Epithelial cell of prostate (primary cell): ENCODE data around the gene SCG2.
"Not testable (repeated sequence)": the region's sequence is repeated elsewhere in the genome, so short reads cannot be mapped to it uniquely, and the experiment has no call there.

Source experiments
- DNase-seq: peaks from one replicate; pipeline ENCODE4 v3.0.0-alpha.2; 2011; ENCODE audit warnings: low read depth, low spot score
- H3K27ac ChIP-seq: fragments of 450-650 bp; 2 replicates; pipeline ENCODE4 v1.5.1; 2017; ENCODE audit warnings: mild to moderate bottlenecking

The SCG2 gene

DNA sequence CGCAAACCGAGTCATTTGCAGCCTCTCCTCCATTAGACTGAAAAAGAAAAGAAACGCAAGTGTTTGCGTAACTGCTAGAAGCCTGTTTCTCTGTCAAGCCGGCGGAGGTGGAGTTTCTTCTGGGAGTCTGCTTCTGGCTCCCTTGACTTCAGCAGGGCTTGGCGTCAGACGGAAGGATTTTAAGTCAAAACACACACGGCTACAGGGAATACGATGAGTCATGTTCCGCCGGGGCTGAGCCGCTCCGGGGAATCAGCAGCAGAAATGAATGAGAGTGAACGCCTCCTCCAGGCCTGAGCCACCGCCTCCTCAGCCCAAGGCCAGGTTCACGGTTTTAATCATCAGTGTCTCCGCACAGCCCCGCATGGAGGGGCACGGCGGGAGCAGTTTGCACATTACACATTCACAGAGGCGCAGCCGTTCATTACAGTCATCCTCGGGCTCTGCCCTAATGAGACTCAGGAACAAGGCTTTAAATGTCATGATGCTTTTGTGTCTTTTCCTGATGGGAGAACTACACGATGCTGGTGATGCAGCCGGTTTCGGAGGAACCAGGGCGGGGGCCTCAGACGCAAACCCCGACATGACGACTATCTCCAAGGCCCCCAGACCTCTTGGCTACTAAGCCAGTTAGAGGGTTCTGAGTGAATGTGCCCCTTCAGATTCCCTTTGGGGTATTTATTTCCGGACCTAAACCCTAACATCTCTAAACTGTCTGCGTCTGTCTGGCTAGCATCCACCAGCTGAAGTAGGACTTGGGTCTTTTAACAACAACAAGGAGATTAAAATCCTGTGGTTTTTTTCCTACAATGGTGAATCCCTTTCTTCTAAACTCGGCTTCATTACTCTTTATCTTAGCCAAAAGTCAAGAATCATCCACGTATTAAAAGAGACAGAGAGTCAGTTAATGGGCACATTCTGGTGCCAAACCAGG lies 11.1 kb upstream of the SCG2 start:
- H3K27ac ChIP-seq: peak overlapping the region; percentile 14
- peak; percentile 68 for DNase-seq

DNA sequence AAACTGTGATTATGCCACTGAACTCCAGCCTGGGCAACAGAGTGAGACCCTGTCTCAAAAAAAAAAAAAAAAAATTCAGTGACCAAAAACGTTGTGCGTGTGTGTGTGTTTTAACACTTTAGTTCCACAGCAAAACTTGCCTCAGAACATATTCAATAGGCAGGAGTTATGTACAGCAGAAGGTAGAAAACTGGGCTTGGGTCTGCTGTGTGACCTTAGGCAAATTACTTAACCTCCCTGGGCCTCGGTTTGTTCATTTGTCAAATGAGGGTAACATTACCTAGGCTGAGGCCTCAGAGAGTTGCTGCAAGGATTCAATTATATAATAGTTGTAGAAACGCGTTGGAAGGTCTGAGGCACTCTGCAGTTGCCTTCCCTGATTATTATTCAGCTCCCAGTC lies 10.3 kb upstream of the SCG2 start:
- peak overlapping the region; percentile 14 for H3K27ac ChIP-seq

DNA sequence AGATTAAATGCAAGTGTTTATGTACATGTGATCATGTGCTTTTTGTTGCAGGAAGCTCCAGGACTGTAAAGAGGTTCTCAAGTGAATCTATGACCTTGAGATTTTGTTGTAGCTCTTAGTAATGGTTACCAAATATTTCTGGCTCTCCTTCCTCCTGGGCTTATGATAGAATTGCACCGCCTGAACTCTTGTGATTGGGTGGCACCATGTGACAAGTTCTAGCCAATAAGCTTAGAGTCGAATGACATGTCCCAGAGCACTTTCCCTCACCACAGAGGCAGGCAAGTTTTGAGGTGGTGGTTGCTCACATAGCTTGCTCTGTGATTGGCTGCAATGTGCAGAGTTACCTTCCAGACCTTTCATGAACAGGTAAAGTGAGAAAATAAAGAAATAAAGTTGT lies 8.9 kb upstream of the SCG2 start:
- no peak for DNase-seq
- H3K27ac ChIP-seq: no peak overlapping the region

More for the DNA sequence above, 10.3 kb upstream of the SCG2 start:
- no peak for DNase-seq

DNA sequence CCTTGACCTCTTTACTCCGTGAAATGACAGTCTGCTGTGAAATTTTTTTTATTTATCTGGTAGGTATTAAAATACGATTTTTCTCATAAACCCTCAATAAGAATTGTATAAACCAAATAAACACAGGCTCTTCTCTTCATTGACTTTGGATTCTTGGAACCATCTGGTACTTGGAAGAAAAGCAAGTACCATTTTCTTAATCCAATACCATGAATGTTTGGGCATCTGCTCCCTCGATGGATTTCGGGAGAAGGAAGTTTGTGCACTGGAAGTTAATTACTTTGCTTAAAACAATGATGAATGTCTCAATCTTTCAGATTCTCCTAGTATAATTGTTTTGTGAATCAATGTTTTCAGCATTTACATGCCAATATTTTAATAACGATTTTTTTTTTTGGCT lies 5.3 kb upstream of the SCG2 start:
- H3K27ac ChIP-seq: no peak overlapping the region
- no peak for DNase-seq

DNA sequence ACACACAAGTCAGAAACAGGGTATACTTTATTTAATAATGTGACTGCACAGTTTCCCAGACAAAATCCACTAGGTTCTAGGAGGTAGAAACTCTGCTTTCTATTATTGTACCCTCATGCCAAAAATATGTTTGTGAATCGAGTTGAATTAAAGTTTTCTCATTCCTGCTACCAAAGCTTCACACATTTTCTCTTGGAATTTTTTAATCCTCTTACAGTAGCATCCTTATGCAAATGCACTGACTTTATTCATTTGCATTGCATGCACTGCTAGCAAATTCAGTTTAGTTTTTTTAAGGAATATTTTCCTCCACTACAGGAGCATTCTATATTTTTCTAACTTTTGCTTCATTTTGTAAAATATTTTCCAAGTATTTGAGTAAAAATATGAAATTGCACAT lies 4.8 kb upstream of the SCG2 start:
- H3K27ac ChIP-seq: no peak overlapping the region
- DNase-seq: no peak

DNA sequence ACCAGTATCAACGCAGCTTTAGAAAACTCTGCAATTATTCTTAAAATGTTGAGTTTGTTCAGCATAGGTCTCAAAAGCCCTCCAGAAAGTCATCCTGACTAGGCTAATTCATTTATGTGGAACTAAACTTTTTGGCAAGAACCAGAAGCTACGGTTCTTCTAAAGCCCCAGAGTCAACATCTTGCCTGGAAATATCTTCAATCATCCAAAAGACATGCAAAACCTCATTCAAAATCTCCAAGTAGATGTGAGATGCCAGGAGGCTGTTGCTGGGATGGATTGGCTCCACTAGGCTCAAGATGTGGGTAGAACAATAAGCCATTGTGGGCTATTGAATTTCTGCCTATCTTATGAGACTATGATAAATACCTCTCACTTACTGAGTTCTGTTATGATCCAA lies 2.1 kb upstream of the SCG2 start:
- DNase-seq: no peak

DNA sequence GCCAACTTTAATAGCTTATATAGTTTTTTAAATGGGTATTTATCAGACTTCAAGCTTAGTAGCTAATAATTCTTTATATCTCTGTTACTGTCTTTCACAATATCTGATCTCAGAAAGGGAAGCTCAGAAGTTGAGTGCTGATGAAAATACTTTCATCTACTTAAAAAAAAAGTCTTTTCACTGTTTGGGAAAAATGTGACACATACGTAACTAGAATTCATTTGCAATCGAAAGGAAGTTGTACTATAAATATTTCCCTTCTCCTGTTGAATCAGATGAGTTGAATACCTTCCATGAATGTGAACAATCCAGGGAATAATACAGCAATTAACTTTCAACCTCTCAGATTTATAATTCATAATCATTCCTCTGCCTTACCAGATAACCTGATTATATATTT lies 811 bp upstream of the SCG2 start:
- no peak for DNase-seq
- no peak overlapping the region for H3K27ac ChIP-seq

More for the DNA sequence above, 2.1 kb upstream of the SCG2 start:
- no peak overlapping the region for H3K27ac ChIP-seq

DNA sequence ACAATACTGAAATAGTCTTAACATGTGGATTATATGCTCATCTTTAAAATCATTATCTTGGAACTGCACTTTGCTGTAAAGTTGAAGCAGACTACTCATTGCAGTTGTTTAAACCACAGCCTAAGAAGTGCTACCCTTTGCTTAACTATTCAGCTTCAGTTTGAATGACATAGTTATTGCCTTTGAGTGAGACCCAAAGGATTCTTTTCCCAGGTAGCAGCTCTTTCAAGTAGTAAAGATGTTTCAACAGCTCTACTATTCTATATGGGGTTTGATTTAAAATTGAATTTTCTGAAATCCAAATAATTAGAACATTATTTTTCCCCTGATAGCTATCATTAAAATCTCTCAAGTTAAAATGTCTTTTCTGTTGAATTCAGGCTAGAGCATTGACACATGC lies 1.1 kb downstream of the SCG2 start:
- no peak for DNase-seq
- no peak overlapping the region for H3K27ac ChIP-seq

DNA sequence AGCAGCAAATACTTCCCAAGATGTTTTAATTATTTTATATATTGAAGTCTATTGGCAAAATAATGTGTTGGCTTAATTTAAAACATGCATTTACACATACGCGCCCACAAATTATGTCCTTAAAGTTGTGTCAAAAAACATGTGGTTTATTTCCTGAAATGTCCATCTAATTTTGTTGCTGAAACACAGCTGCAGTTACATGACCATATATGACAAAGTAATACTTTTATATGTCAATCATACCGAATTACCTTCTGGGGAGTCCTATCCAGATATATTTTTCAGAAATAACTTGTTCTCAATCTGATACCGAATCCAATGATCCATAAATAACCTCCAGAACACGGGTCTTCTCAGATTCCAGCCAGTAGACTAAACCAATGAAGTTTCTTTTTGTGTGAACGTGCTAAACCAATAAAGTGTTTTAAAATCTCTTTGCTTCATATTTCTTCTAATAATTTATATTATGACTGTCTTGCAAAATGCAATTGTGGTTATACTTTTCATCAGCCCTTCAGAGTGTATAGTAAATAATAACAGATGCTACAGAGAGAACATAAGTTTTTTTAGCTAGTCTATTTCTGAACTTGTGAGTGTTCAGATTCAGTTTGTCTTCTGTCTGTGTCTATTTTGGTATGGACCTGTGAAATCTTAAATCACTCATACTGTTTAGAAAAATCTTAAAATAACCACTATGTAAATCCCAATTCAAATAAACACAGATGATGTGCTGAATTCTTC lies 2.4 kb downstream of the SCG2 start:
- DNase-seq: no peak
- no peak overlapping the region for H3K27ac ChIP-seq

DNA sequence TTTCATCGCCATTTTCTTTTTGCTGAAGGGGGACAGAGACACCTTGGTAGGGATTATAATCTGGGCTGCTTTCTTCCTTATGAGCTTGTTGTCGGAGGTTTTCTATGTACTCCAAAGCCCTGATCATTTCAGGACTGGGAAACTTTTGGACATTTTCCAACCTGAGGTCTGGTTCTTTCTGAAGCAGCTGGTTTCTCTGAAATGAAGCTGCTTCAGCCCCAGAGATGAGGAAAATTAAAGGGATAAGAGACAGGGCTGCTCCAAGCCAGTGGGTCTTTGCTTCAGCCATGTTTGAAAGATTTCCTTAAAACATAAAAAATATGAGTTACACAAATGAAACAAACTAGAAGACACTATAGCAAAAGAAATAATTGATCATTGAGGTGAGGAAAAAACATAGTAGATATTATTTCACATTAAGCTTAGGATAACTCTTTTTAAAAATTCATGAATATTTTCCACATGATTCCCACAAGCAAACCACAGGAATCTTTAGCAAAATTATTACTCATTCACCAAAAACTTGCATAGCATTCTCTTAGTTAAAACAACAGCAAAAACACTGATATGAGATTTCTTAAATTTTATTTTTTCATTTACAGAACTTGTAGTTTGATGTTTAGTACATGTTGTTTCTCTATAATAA lies 3.0 kb downstream of the SCG2 start:
- DNase-seq: no peak
- H3K27ac ChIP-seq: no peak overlapping the region

DNA sequence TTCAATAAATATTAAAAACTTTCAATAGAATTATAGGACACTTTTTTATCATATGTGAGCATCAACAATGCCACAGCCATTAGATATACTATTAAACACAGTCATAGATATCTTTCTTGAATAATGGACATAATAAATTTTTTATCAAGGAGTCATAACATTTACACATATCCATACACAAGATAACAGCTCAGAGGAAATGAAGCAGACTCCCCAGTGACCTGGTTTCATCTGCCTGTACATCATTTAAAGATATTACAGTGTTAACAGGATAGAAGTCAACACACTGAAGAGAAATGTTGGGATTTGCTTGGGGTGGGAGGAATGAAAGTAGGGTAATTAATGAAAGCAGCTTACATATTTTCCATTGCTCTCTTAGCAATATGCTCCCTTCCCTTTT lies 5.1 kb downstream of the SCG2 start:
- DNase-seq: no peak
- H3K27ac ChIP-seq: no peak overlapping the region

DNA sequence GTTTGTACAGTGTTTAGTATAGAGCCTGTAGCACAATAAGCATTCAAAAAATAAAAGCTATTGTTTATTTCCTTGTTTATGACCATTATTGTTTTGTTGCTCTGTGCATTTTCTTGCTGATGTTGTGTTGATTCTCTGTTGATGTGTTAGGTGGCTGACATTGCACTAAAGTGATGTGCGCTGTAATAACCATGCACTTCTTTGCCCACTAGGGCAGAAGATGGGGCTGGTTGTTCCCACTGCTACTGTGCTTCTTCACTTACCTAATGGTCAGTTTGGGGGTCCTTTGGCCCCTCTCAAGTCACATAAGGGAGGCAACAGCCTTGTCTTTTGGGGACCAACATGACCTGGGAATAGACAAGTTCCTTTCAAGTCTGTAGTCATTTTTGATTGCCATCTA lies 6.0 kb downstream of the SCG2 start:
- DNase-seq: no peak
- H3K27ac ChIP-seq: no peak overlapping the region

DNA sequence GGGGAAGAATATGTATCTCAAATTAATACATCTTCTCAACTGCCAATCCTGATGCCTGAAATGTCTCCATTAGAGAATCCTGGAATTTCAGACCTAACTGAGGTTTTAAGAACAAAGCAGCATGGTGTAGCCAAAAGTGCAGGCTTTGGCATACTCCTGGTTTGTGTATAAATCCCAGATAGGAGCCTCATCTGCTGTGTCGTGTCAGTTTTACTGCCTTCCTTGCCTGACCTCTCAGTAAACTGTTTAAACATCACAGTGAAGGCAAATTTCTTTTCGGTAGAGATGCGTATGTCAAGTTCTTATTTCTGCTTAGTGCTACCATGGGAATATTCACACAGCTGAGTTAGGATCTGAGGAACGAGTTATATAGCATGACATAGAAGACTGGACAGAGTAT lies 7.3 kb downstream of the SCG2 start:
- DNase-seq: no peak
- H3K27ac ChIP-seq: no peak overlapping the region

DNA sequence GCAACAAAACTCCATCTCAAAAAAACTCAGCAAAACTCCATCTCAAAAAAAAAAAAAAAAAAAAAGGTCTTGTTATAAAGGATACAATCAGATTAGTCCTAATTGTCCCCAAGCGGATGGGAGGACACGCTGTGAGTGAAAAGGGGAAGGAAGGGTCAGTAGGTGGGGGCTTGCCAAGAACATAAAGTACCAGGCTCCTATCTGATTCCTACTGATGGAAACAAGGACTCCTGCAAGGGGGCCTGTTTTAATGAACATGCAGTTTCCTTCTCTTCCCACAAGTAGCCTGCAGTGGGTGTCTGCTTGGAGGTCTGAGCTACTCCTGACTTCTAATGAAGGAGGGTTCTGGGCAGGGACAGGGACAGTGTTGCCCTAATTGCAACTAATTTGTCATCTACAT lies 7.9 kb downstream of the SCG2 start:
- H3K27ac ChIP-seq: no peak overlapping the region
- DNase-seq: no peak

DNA sequence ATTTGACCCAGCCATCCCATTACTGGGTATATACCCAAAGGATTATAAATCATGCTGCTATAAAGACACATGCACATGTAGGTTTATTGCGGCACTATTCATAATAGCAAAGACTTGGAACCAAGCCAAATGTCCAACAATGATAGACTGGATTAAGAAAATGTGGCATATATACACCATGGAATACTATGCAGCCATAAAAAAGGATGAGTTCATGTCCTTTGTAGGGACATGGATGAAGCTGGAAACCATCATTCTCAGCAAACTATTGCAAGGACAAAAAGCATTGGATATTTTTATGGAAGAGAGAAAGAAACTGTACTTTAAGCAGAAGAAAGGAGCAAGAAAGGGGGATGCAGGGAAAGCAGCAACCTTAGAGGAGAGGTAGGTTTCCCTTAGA lies 9.5 kb downstream of the SCG2 start:
- DNase-seq, H3K27ac ChIP-seq: not testable (repeated sequence)

DNA sequence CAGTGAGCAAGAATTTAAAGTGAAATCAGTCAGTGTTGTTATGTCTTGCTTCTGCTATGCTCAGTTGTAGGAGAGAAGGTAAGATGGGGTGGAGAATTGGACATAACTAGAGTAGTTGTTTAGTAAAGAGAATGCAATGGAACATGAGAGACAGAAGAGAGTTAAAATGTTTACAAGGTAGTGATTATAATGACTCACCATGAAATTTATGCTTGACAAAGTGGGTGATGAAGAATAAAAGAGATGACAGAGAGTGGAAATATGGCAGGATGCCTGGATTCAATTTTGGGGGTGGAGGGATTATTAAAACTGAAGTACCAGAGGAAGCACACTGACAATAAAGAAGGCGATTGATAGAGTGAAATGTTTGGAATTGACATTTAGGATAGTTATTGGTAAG lies 10.6 kb downstream of the SCG2 start:
- no peak for DNase-seq

DNA sequence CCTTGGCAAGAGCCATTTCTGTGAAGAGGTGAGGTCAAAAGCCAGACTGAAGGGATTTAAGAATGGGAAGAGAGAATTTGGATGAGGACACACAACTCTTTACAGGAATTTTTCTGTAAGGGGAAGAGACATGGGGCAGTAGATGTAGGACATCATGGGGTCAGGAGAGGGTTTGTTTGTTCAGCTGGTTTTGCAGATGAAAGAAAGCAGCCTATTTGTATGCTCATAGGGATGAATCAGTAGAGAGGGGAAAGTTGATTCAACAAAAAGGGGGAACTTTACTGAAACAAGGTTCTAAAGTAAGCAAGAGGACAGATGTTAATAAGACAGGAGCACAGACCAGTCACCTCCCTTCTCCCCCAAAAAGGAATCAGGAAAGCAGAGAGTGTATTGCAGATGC lies 11.2 kb downstream of the SCG2 start:
- no peak overlapping the region for H3K27ac ChIP-seq

More for the DNA sequence above, 10.6 kb downstream of the SCG2 start:
- no peak overlapping the region for H3K27ac ChIP-seq

DNA sequence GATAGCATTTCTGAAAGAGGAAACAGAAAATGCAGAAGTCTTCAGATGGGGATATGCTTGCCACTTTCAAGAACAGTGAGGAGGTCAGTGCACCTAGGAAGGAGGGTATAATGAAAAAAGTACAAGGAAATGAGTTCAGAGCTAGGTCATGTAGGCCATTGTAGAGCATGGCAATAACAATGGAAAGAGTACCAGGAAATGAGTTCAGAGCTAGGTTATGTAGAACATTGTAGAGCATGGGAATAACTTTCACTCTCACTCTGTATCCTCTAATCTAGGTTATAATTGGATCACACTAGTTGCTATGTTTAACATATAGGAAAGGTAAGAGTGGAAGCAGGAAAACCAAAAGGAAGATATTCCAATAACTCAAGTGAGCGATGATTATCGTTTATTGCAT lies 12.3 kb downstream of the SCG2 start:
- no peak overlapping the region for H3K27ac ChIP-seq
- no peak for DNase-seq

More for the DNA sequence above, 11.2 kb downstream of the SCG2 start:
- DNase-seq: no peak

DNA sequence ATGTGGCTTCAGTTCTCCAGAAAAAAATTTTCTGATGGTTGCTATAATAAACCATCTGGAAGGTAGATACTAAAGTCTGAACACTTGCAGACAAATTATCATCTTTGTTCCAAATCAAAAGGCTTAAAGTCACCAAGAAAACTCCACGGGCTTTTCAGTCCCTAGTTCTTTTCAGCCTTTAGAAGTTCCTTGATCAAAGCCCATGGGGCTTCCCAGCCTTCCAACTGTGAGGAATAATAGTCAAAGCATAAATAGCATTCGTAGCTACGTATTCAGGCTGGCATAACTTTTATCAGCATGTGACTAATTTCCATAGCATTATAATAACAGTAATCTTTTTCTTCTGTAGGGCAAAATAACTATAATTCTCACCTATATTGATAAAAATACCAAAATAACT lies 13.9 kb downstream of the SCG2 start:
- no peak for DNase-seq
- H3K27ac ChIP-seq: no peak overlapping the region

DNA sequence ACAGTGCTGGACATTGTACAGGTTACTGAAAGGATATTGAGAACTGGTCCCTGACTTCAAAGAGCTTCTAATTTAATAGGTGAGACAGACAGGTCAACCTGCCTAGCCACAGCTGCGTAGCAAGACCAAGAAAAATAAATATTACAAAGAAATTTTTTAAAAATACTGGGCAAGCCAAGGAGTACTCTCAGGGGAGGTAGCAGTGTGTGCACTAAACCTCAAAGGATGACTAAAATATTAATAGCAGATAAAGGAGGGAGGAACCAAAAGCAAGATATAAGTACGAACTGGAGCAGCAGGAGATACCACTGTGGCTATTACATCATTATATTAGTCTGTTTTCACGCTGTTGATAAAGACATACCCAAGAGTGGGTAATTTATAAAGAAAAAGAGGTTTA lies 14.9 kb downstream of the SCG2 start:
- H3K27ac ChIP-seq: no peak overlapping the region
- no peak for DNase-seq

DNA sequence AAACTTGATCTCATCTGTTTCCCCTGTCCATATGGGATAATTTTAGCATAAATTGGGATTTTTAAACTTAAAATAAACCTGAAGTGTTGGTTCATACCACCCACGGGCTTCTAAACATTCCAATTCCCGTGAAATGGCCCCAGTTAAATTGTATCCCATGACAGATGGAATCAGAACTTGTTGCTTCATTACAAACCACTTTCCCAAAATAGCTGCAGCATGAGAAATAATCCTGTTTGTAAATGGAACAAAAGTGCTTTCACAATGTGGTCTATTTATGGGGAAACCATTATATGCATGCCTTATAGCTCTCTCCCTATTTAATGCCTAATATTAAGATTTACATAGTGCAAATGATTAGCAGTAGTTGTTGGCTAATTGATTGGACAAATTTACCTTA lies 15.9 kb downstream of the SCG2 start:
- H3K27ac ChIP-seq: no peak overlapping the region

More for the DNA sequence above, 15.9 kb downstream of the SCG2 start:
- no peak for DNase-seq
